GM12878 (cell line): ENCODE results near the gene SETD9. TPM values are rescaled to one million over a fixed set of nuclear protein-coding genes. Genes with fewer than 3 reads are reported as not detected.

Experiments
- ATAC-seq: fragments of 200-7000 bp; cut with Tn5 transposase; 3 replicates; pipeline ENCODE4 v1.9.1; 2020; ENCODE audit warnings: mild to moderate bottlenecking, moderate library complexity
- BruUV-seq: library from RNA; stranded (reverse); fragments of 400-500 nt; replicated peaks from 2 replicates; lab custom pipeline; 2021; lab: Mats Ljungman, UMichigan
- CTCF ChIA-PET: fragments of 300-600 bp; sonication (Branson Sonifier 250); formaldehyde crosslinking; extraction: SDS; loops from one replicate; lab custom pipeline; 2021; ENCODE audit warnings: inconsistent platforms; lab: Yijun Ruan, JAX
- POLR2A ChIA-PET: fragments of 350-600 bp; formaldehyde crosslinking; extraction: SDS; loops from one replicate; lab custom pipeline; 2021; ENCODE audit warnings: inconsistent platforms; lab: Charles Lee
- RAD21 ChIA-PET: fragments of 300-600 bp; sonication (Branson Sonifier 250); formaldehyde crosslinking; loops from one replicate; lab custom pipeline; 2023; ENCODE audit warnings: antibody characterized with exemption; ENCODE audit not compliant: unreplicated experiment; lab: Charles Lee
- SMC1A ChIA-PET: fragments of 300-600 bp; sonication (Branson Sonifier 250); formaldehyde crosslinking; loops from one replicate; lab custom pipeline; 2023; ENCODE audit not compliant: unreplicated experiment, uncharacterized antibody; lab: Charles Lee
- DNase-seq: peaks from one replicate; pipeline ENCODE4 v3.0.0-alpha.2; 2011; ENCODE audit warnings: low read depth, low spot score
- FAIRE-seq: peaks from 3 replicates; lab custom pipeline; 2011; peaks lifted over from hg19 to GRCh38; lab: Jason Lieb, UNC
- H2AFZ ChIP-seq: 2 replicates; pipeline ENCODE4 v1.6.0; 2011; ENCODE audit warnings: low read depth, low read length, control low read depth; ENCODE audit not compliant: control insufficient read depth
- H3K27ac ChIP-seq: 2 replicates; pipeline ENCODE4 v1.5.1; 2011; ENCODE audit warnings: control low read depth; ENCODE audit not compliant: control insufficient read depth, insufficient read depth
- H3K27me3 ChIP-seq, 2 experiments: replicated peaks in 1 of 2; 2 replicates each; pipeline versions ENCODE4 v1.6.0 to v1.6.1; 2011; ENCODE audit warnings: low read length in 1 of 2; ENCODE audit not compliant: control insufficient read depth in 2 of 2, insufficient read depth in 2 of 2
- H3K36me3 ChIP-seq, 2 experiments: 2 replicates each; pipeline ENCODE4 v1.5.1; 2011; ENCODE audit warnings: low read length in 1 of 2; ENCODE audit not compliant: control insufficient read depth in 2 of 2, insufficient read depth in 2 of 2
- H3K4me1 ChIP-seq: 2 replicates; pipeline ENCODE4 v1.6.1; 2011; ENCODE audit warnings: mild to moderate bottlenecking, low read length, moderate library complexity, mixed read lengths; ENCODE audit not compliant: control insufficient read depth, insufficient read depth
- H3K4me2 ChIP-seq: 2 replicates; pipeline ENCODE4 v1.6.0; 2011; ENCODE audit warnings: control low read depth; ENCODE audit not compliant: control insufficient read depth, insufficient read depth
- H3K4me3 ChIP-seq: fragments of 200-600 bp; sonication (generic); 2 replicates; pipeline ENCODE4 v1.5.1; 2016
- H3K79me2 ChIP-seq: 2 replicates; pipeline ENCODE4 v1.6.0; 2011; ENCODE audit warnings: low read length; ENCODE audit not compliant: control insufficient read depth, insufficient read depth
- H3K9ac ChIP-seq: 2 replicates; pipeline ENCODE4 v1.8.0; 2011; ENCODE audit warnings: low read length, control low read depth, mixed read lengths; ENCODE audit not compliant: control insufficient read depth, insufficient read depth
- H3K9me3 ChIP-seq: replicated peaks from 3 replicates; pipeline ENCODE4 v1.5.1; 2011; ENCODE audit warnings: mild to moderate bottlenecking, low read length; ENCODE audit not compliant: control insufficient read depth, insufficient read depth
- H4K20me1 ChIP-seq: 2 replicates; pipeline ENCODE4 v1.6.0; 2011; ENCODE audit not compliant: control insufficient read depth, insufficient read depth
- BACH1 ChIP-seq: fragments of 450-650 bp; IDR thresholded peaks from 2 replicates; pipeline ENCODE4 v1.6.1; 2017; ENCODE audit warnings: mild to moderate bottlenecking, borderline replicate concordance
- BRCA1 ChIP-seq: IDR thresholded peaks from 2 replicates; pipeline ENCODE4 v1.6.1; 2011; ENCODE audit warnings: low read depth, low read length, improper control_type of control experiment
- EP300 ChIP-seq, 2 experiments: fragments of 150-350 bp in 1 of 2; IDR thresholded peaks; 2 replicates each; pipeline ENCODE4 v1.6.1; 2011 to 2012; ENCODE audit warnings: low read depth in 2 of 2, low read length in 2 of 2, borderline replicate concordance in 1 of 2, improper control_type of control experiment in 1 of 2, inconsistent platforms in 1 of 2; ENCODE audit not compliant: control insufficient read depth in 1 of 2
- ESRRA ChIP-seq: IDR thresholded peaks from 2 replicates; pipeline ENCODE4 v1.6.1; 2012; ENCODE audit warnings: mild to moderate bottlenecking, low read length, improper control_type of control experiment
- FOXK2 ChIP-seq: fragments of 450-650 bp; IDR thresholded peaks from 2 replicates; pipeline ENCODE4 v1.6.1; 2017; ENCODE audit warnings: mild to moderate bottlenecking, moderate library complexity
- HDAC6 ChIP-seq: fragments of 200-600 bp; sonication (generic); IDR thresholded peaks from one replicate; pipeline ENCODE4 v1.8.0; 2017; ENCODE audit warnings: antibody characterized with exemption; ENCODE audit not compliant: unreplicated experiment
- NFIC ChIP-seq: IDR thresholded peaks from 2 replicates; pipeline ENCODE4 v1.6.1; 2012; ENCODE audit warnings: low read depth, mild to moderate bottlenecking, inconsistent platforms, low read length, moderate library complexity
- NFYB ChIP-seq: IDR thresholded peaks from 2 replicates; pipeline ENCODE4 v1.6.1; 2011; ENCODE audit warnings: low read depth, mild to moderate bottlenecking, low read length, improper control_type of control experiment, moderate library complexity; ENCODE audit not compliant: insufficient read depth
- NR2C1 ChIP-seq: fragments of 450-650 bp; IDR thresholded peaks from 2 replicates; pipeline ENCODE4 v1.6.1; 2017; ENCODE audit warnings: antibody characterized with exemption, mild to moderate bottlenecking, moderate library complexity
- NRF1 ChIP-seq: conservative IDR thresholded peaks from 2 replicates; pipeline ENCODE4 v1.6.1; 2011; ENCODE audit warnings: mild to moderate bottlenecking, low read depth, low read length, improper control_type of control experiment
- RCOR1 ChIP-seq: conservative IDR thresholded peaks from 2 replicates; pipeline ENCODE4 v1.6.1; 2012; ENCODE audit warnings: low read depth, low read length, improper control_type of control experiment
- SIN3A ChIP-seq: IDR thresholded peaks from 2 replicates; pipeline ENCODE4 v1.6.1; 2012; ENCODE audit warnings: low read depth, low read length, improper control_type of control experiment
- SMC3 ChIP-seq: IDR thresholded peaks from 2 replicates; pipeline ENCODE4 v1.6.1; 2011; ENCODE audit warnings: low read length, improper control_type of control experiment, borderline replicate concordance
- SP1 ChIP-seq: IDR thresholded peaks from one replicate; pipeline ENCODE4 v1.6.1; 2011; ENCODE audit warnings: low read depth, low read length
- SREBF2 ChIP-seq: IDR thresholded peaks from 2 replicates; pipeline ENCODE4 v1.6.1; 2012; ENCODE audit warnings: mild to moderate bottlenecking, low read length
- SUZ12 ChIP-seq: fragments of 200-600 bp; sonication (generic); IDR thresholded peaks from one replicate; pipeline ENCODE4 v1.6.1; 2018; ENCODE audit warnings: antibody characterized with exemption, mild to moderate bottlenecking; ENCODE audit not compliant: unreplicated experiment
- ZBTB4 ChIP-seq: fragments of 450-650 bp; formaldehyde crosslinking; IDR thresholded peaks from 2 replicates; pipeline ENCODE4 v1.4.0; 2022; ENCODE audit warnings: mild to moderate bottlenecking, moderate library complexity
- ZNF207 ChIP-seq: fragments of 450-650 bp; IDR thresholded peaks from 2 replicates; pipeline ENCODE4 v1.6.1; 2014; ENCODE audit warnings: antibody characterized with exemption, mild to moderate bottlenecking, borderline replicate concordance
- ZNF384 ChIP-seq: IDR thresholded peaks from 2 replicates; pipeline ENCODE4 v1.6.1; 2012; ENCODE audit warnings: low read depth, mild to moderate bottlenecking, low read length, improper control_type of control experiment, borderline replicate concordance
- ZNF622 ChIP-seq: fragments of 450-650 bp; IDR thresholded peaks from 2 replicates; pipeline ENCODE4 v1.6.1; 2017; ENCODE audit warnings: mild to moderate bottlenecking, inconsistent platforms
- WGBS: methylation state at CpG from one replicate; pipeline ENCODE4 v1.1.6; 2016; ENCODE audit warnings: low lambda C conversion rate; ENCODE audit not compliant: insufficient replicate concordance, insufficient coverage; ENCODE audit errors: missing lambda C conversion rate; 5-methylcytosine and 5-hydroxymethylcytosine counted together
- in situ Hi-C: fragments of 300-500 bp; cut with MboI; formaldehyde crosslinking; loops from 9 replicates; pipeline ENCODE4 v1.14.3; 2018; ENCODE audit warnings: mixed read lengths
- intact Hi-C: fragments of 100-400 bp; cut with micrococcal nuclease; formaldehyde crosslinking; loops from one replicate; pipeline ENCODE4 v1.14.2; 2022; ENCODE audit not compliant: unreplicated experiment
- polyA plus RNA-seq, 11 experiments: library from polyadenylated mRNA; depleted of rRNA in 4 of 11; unstranded in 6 of 11; stranded (reverse) in 5 of 11; fragments of >200 nt; fragmentation: Nextera tagmentation in 4 of 11; fragmentation: Illumina TruSeq in 1 of 11; extraction: Ambion mirVana in 4 of 11; extraction: Trizol in 1 of 11; gene quantifications; 1 replicate in 1 of 11; 2 replicates in 10 of 11; pipeline versions ENCODE4 v1.2.1 to v1.2.3, GENCODE V29; 2011 to 2016; ENCODE audit warnings: inconsistent platforms in 2 of 11, missing spikeins in 2 of 11, low read depth in 1 of 11
- total RNA-seq, 4 experiments: library from RNA; depleted of rRNA in 3 of 4; stranded (reverse); fragments of >200 nt in 3 of 4; fragmentation: Illumina TruSeq in 1 of 4; extraction: Trizol in 1 of 4; gene quantifications; 2 replicates each; pipeline versions ENCODE4 v1.2.1 to v1.2.3, GENCODE V29; 2013 to 2021

Gene SETD9
- total and polyA plus RNA-seq, 10 of the 15 experiments (the other 5 are each of a cell fraction or from before 2014, with no cell fraction given), result 8.7 to 17.8 (median 12.6) TPM

DNA sequence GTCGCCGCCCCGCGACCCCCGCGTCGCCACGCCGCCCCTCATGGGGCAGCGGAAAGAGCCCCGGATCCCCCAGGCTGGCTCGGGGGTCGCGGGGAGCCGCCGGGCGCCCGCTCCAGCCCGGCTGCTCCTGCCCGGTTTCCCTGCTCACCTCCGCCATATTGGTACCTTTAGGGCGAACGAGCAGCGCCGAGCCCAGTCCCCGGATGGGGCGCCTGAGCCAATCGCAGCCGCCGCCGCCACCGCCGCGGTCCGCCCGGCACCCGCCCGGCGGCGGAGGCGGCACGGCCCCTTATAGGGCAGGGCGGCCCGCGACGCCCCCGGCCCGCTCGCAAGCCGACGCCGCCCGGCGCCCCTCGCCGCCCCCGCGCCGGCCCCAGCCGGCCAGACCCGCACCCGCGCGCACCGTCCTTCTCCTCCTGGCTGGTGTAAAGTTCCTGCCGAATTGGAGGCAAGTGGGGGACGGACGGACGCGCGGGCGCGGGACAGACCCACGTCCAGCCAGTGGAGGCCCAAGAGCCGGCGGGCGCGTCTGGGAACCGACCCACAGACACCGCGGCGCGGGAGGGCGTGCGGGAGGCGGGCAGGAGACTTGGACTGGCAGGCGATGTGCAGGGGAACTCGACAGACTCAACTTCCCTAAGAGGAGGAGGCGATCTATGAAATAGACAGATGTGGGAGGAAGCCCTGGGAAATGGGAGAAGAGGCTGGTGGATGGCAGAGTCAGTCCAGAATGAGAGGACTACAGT is 42.7 kb downstream of the SETD9 start, which contains the start of gene MIER3:
TSS of gene MIER3 (minus strand) at position 178 of the 746 bp plus-strand sequence. CDS start at position 157, 21 bp downstream.
- Histone ChIP-seq H3K27ac (peak within 1 kb of the TSS; percentile 63), H3K27me3 (no peaks in the 10 kb centered on the region; a peak in 1 of 4 replicates), H3K9ac (peak within 1 kb of the TSS; percentile 79), H3K4me1 (no peaks in the 10 kb centered on the region), H3K9me3 (no peaks in the 10 kb centered on the region), H3K79me2 (peaks cover 14% of the 10 kb centered on the region), H4K20me1 (no peaks in the 10 kb centered on the region), H3K4me3 (peak within 1 kb of the TSS; percentile 90), H3K36me3 (no peaks in the 10 kb centered on the region; a peak in 1 of 4 replicates), H3K4me2 (peak within 1 kb of the TSS; percentile 98), H2AFZ (peak within 1 kb of the TSS; percentile 88)
- no TSS peak for BruUV-seq
- ChIA-PET POLR2A (no interaction called here), SMC1A (no interaction called here), CTCF (no interaction called here), RAD21 (no interaction called here)
- ATAC-seq, result peak; percentile 90
- under 1% methylated on average over 38 of the region's 89 CpGs for WGBS
- DNase-seq, result no peak
- intact Hi-C loops (loop anchor here (2.0 to 5.0 kb wide), 4 partner anchors 43 to 265 kb away; partner anchors contain the start of gene SETD9), in situ Hi-C loops (no loop called here)
- FAIRE-seq, result no peak
- TF ChIP-seq NR2C1 (no peak), FOXK2 (no peak), RCOR1 (no peak), ESRRA (no peak), ZNF384 (no peak), SMC3 (no peak), SIN3A (no peak), SUZ12 (no peak), ZNF622 (no peak), ZBTB4 (no peak), BACH1 (no peak), NFIC (no peak), HDAC6 (no peak), SREBF2 (no peak), EP300 (IDR thresholded peaks at IDR 0.05; ENCODE audit: borderline replicate concordance in 1 of 2, control insufficient read depth in 1 of 2, low read depth in 2 of 2, low read length in 2 of 2) (no peak), SP1 (no peak), NRF1 (no peak), NFYB (peak; percentile 61; the same call in 1 of the 2 replicates), BRCA1 (no peak), ZNF207 (no peak)
